Measurements from ENCODE around the gene HNRNPH2.

HNRNPH2 gene

DNA sequence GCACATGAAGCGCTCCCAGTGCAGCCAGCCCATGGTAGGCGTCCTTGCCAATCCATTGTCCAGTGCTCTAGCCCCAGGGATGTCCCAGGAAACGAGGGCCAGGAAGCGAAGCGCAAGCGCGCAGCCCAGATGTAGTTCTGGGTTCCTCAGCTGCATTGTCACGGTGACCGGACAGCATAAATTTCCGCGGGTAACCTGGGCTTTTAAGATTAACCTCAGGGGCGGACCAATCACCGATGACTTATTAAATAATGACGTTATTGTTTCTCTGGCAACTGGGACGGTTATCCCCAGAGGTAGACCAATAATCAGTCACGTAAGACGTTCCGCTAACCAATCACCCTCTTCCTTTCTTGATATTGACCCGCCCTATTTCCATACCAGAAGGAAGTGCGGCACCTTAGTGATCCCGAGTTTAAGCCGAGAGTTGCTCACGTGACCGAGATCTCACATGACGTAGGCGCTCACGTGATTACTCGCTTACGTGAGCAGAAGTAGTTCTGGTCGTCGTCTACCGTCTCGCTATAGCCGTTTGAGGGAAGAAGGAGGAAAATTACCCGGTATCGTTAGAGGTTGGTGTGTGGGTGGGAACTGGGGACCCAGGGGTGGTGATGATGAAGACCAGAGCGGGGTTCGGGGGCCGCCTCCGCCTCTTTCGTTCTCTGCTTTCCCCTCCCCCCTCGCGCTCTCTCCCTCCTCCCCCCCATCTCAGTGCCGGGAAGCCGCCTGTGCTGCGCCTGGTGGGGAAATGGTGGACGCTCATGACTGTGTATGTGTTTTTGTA is at the start of gene HNRNPH2, which contains the start of gene GLA:
TSS of gene HNRNPH2 (plus strand) at position 475 of the 784 bp plus-strand sequence. CDS start 3,767 bp downstream, outside the sequence.
TSS of gene GLA (minus strand) at position 178 of the 784 bp plus-strand sequence. CDS start at position 156, 22 bp downstream.
- peak; percentile 89 for DNase-seq (ENCODE audit: low spot score)

- DNase-seq (ENCODE audit: low spot score) = no peak
These were observed 48.1 kb upstream of the HNRNPH2 start for GRCh38 chrX:101359966-101360365.

GRCh38 chrX:101360390-101360789 is 47.6 kb upstream of the HNRNPH2 start:
- no peak for DNase-seq (ENCODE audit: low spot score)

DNA sequence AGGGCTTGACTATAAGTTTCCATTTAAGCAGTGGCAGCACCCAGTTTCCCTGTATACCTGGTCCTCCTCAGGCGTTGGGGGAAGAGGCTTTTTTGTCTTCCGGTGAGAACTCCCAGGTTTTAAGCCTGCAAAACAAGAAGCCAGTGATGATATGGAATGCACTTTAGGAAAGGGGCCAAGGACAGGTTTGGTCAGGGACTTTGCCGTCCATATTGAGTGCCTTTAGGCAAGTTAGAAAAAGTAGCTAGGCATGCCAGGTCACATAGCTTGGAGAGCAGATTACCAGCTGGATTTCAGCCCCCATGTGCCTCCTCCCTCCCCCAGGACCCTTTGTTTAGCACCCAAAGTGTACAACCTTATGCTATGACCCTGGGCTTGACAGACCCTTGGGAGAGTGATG is 45.9 kb upstream of the HNRNPH2 start:
- DNase-seq (ENCODE audit: low spot score) = no peak

- no peak for DNase-seq (ENCODE audit: low spot score)
These were observed 45.3 kb upstream of the HNRNPH2 start for GRCh38 chrX:101362757-101363156.

DNA sequence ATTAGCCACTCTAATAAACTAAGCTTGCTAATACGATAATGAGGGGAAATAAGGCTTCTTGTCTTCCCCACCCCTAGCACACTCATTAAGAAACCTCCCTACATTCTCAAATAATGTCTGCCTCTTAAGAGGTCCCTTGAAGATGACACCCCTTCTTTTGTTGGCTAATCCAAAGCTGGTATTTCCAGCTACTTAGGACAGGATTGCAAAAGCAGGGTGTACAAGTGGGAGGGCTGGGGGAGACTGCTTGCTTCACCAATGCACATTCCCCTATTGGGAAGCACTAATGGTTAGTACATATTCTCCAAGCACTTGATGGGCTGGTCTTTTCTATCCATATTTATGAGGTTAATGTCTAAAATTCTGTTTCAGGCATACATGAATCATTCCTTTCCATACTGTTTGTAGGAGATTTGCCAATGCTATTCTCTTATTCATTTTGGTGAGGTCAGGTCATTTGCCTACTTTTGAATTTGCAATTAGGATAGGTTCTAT is 42.7 kb upstream of the HNRNPH2 start:
- no peak for DNase-seq (ENCODE audit: low spot score)

GRCh38 chrX:101368800-101369199 is 39.2 kb upstream of the HNRNPH2 start:
- no peak for DNase-seq (ENCODE audit: low spot score)

DNA sequence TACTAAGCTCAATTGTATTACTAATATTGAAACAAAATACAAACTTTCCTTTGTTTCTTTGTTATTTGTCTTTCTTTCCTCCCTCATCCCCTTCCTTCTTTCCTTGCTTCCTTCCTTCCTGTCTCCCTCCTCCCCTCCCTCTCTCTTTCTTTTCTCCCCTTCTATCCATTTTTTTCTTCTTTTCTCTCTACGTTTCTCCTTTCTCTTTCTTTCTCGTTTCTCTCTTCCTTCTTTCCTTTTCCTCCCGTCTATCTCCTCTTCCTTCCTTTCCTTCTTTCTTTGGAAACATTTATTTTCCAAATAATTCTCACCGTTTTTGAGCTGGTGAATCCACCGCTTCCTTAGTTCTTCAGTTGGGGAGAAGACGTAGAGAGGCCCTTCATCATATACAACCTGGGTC is 38.3 kb upstream of the HNRNPH2 start:
- DNase-seq (ENCODE audit: low spot score) = no peak

GRCh38 chrX:101370888-101371504 is 37.0 kb upstream of the HNRNPH2 start:
- no peak for DNase-seq (ENCODE audit: low spot score)

DNA sequence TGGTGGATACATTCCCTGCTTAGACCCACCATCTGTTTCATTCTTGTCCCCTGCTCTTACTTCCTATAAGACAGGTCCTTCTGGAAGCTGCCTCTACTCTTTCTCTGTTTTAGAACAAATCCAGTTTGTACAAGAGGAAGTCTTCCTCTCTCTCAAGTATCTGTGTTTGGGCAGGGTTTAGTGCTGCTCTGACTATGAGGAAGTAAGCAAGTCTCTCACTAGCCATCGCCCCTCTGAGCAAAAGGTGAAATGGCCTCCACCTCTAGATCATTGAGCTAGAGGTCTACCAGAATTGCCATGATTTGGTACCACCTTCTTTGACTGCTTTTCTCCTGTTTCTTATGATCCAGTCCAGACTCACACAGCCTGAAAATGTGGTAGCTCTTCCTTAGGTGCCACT is 30.5 kb upstream of the HNRNPH2 start:
- DNase-seq (ENCODE audit: low spot score) = no peak

DNA sequence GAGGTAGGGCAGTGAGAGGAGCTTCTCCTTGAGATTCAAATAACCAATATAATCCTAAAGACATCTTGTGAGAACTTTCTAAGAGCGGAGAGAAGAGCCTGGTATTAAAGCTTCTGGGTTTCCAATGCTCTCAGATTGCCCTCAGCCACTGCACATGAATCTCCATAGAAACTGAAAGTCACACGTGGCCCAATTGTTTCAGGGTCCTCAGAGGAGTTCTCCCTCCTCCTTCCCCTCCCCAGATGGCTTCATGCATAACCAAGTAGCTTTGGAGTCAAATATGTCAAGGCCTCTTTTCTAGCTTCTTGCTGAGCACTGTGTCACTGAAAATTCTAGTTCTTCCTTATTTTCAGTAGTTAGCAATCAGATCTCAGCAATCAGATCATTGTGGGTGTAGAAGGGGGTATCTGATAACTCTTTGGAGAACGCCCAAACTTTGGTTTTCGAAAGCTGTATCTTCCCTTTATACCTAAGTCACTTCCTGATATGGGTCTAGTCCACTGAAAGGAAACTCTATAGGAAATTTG is 24.3 kb upstream of the HNRNPH2 start:
- no peak for DNase-seq (ENCODE audit: low spot score)

GRCh38 chrX:101385026-101385684 is 22.9 kb upstream of the HNRNPH2 start:
- no peak for DNase-seq (ENCODE audit: low spot score)

DNA sequence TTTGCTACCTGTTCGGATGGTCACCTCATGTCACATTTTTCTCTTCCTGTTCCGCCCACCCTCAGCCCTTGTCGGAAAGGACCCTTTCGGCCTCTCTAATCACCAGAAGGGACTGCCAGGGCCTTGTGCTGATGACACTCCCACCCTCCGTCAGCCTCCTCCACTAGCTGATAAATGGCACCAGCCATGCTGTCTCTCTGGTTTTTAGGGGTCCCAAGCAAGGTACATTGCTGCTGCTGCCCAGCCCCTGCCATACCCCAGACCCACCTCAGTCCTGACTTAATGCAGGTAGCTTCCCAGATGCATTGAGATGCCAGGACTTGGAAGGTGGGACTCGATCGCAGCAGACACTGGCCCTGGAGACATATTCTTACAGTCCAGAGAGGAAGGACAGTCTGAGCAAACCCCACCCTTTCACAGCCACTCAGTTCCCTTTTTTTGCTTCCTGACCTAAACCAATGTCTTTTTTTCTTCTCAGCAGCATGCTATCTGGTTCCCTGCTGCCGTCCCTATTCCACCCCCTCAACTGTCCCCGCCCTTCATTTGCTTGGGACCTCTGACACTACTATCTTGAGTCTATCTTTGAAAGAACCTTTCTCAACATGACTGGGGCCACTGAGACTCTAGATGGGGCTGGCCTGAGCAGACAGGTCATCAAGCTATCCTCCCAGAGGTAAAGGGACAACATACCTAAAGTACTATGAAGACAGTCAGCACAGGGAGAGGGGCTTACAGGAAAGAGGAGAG is 22.1 kb upstream of the HNRNPH2 start, which contains the start of gene BTK:
TSS of gene BTK (minus strand) at position 397 of the 747 bp plus-strand sequence. CDS start 10,907 bp downstream, outside the sequence.
- DNase-seq (ENCODE audit: low spot score) = no peak

DNA sequence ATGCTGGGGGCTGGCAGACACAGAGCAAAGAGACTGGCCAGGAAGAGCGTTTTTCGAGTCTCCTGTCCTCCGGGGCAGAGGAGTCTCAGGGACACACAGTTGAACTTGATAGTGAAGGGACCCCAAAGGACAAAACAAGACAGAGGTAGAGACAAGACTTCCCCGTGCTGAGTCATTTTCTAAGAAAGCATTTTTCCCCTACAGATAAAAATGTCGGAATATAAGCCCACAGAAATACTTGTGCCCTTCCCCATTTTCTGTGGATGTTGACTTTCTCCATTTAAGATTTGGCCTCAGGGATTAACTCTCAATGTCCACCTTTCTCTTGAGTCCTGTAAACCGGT is 21.5 kb upstream of the HNRNPH2 start:
- DNase-seq (ENCODE audit: low spot score) = no peak

DNA sequence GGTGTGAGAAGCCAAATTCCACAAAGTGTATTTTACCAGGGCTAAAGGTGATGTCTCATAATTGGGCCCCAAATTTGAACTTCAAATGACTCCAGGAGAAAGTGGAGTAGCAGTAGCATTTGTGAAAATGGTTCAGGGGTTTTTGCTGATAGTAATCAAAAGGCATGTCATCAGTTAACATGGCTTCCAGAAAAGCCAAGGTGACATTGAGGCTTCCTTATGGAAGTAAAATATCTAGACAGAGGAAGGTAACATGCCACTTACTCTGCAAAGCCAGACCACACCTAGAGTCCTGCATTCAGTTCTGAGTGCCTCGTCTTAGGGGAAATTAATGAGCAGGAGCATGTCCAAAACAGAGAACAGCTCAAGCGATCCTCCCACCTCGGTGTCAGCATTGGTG is 19.4 kb upstream of the HNRNPH2 start:
- DNase-seq (ENCODE audit: low spot score) = no peak

DNA sequence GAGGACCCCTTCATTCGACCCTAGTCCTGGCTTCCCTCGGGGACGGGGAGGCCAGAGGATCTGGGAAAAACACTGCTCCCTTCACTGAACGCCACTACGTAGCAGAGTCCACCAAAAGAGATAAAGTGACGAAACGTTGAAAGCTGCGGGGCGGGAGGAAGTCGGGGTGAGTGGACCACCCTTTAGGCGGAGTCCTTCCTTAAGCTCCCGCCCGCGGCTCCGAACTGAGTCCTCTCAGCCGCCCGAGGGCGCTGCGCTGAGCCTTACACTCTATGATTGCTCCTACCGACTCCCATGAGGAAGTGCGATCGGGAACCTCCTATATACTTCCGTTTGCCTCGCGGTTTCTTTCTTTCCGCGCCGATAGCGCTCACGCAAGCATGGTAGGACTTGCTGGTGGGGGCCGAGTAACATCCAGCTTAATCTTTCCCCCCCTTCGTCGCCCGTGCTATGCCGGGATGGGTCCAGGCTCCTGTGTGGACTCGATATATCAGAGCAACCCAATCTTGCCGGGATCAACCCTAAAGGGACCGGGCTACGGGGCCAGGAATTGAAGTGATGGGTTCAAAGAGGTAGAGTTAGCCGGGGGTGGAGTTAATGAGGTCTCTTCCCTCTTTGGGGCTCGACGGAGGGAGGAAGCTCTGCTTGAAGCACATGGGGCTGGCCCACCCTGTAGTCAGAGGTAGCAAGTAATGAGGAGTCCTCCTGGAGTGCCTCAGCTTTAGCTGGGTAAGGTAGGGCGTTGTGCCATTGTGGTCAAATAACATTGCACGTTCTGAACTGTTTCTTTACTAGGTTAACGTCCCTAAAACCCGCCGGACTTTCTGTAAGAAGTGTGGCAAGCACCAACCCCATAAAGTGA is 17.1 kb upstream of the HNRNPH2 start, which contains the start of gene RPL36A:
TSS of gene RPL36A (plus strand) at position 348 of the 862 bp plus-strand sequence. CDS start at position 381, 33 bp downstream.
- DNase-seq (ENCODE audit: low spot score) = peak; percentile 88

DNA sequence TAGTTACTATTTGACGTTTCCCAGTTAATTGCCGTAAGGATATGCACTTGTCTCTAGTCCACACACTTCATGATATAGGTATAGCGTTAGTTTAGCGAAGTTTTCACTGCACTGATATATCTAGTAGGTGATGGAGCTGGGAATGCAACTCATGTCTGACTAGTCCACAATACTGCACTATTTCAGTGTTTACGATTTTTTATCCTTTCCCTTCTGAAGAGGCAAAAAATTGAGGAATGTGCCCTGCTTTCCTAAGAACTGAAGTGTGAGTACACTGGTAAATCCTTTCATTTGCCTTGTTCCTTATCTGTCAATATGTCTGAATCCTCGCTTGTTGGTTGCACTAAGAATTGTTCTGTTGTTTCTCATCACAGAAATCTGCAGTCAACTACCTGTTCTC is 16.2 kb upstream of the HNRNPH2 start:
- DNase-seq (ENCODE audit: low spot score) = no peak

DNA sequence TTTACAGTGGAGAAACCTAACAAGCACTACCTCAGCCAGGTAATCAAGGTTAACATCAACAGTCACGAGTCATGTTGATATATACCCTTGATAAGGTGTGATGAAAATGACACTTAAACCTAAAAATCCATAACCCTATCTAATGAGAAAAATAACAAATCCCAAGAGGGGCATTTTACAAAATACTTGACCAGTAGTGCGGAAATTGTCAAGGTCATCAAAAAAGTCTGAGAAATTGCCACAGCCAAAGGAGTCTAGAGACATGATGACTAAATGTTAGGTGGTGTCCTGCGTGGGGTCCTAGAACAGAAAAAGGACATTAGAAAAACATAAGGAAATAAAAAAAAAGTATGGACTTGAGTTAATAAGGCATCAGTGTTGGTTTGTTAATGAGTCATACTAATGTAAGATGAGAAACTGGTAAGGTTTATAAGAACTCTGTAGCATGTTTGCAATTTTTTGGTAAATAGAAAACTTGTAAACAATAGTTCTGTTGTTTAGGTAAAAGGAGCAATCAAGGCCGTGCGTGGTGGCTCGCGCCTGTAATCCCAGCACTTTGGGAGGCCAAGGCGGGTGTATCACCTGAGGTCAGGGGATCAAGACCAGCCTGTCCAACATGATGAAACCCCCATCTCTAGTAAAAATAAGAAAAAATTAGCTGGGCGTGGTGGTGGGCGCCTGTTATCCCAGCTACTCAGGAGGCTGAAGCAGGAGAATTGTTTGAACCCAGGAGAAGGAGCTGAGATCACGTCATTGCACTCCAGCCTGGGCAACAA is 14.3 kb upstream of the HNRNPH2 start:
- no peak for DNase-seq (ENCODE audit: low spot score)

DNA sequence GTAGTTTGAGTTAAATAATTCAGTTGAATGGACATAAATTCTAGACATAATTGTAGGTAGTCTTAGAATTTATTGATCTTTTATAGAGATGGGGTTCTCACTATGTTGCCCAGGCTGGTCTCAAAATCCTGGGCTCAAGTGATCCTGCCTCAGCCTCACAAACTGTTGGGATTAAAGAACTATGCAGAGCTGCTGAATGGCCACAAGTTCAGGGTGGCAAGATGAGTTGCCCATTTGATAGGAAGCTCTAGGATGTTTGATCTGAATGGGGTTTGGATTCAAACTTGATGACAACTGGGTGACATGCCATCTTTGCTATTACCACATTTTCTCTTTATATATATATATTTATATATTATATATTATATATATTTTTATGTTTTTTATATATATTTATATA is 13.7 kb upstream of the HNRNPH2 start:
- DNase-seq (ENCODE audit: low spot score) = no peak

DNA sequence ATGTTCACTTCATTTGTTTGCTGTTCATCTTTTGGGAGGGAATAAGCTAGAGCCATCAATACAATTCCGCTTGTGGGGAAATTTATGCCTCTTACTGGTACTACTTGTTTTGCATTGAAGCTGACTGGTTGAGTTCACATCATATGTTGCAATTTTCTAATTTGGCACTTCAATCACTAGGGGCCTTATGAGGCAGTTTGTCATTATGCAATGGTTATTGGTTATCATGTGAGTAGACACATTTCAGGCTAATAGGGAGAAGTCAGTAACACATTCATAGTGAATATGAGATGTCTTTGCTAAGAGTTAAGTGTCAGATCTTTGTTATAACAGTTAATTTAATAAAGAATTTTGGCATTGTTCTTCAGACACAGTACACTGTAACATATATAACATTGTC is 12.2 kb upstream of the HNRNPH2 start:
- no peak for DNase-seq (ENCODE audit: low spot score)

Data from ecto neural progenitor cell (in vitro differentiated cells).